Measurements from ENCODE around the gene PTPRS. TPM values are rescaled to one million over a fixed set of nuclear protein-coding genes. Genes with fewer than 3 reads are reported as not detected.

PTPRS gene
- total and polyA plus RNA-seq, 9 of the 15 experiments (the other 6 are each of a cell fraction or from before 2014, with no cell fraction given) = 1.1 to 49.4 (median 14.1) TPM

DNA sequence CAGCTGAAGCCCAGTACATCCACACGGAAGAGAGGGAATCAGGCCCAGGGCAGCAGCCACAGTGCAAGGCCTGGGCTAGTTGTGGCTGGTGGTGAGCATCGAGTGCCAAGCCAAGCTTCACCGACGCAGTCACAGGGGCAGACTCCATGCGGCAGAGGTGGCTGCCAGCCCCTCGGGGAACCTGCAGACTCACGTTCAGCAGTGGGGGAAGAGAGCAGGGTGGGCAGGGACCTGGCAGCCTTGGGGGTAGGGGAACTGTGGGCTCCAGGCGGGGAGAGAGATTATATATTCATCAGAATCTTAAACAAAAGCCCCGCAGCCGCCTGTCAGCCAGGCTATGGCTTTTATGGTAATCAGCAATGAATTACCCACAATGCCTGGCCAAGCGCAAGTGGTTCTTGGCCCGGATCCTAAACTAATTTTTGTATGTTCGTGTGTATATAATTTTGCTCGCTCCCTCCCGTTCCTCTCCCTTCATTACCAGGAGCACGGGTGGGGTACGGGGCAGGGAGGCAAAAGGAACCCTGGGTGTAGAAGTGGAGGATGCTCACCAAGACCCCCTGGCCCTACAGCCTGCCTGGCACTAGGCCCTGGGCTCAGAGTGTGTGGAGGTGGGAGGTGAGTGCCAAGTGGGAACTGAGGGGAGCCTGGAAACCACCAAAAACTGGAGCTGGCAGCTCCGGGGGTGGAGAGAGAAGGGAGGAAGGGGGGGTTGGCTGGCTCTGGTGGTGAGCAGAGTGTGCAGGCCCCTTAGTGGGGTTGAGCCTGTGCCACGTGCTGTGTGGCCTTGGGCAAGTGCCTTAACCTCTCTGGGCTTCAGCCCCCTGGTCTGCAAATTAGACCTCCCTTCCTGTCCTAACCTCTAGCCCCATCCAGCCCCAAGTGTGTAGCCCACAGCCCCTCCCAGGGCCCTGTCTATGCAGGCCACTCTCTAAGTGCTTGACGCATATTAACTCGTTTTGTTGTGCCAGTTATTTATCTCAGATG, 31.9 kb downstream of the PTPRS start (continued):
- no peak for TF ChIP-seq HMGN3 (IDR thresholded peaks at IDR 0.05; ENCODE audit: borderline replicate concordance, extremely low read depth, insufficient read length, low read depth, low read length)
- no peak for TF ChIP-seq CREBBP (IDR thresholded peaks at IDR 0.05; ENCODE audit: low read depth, low read length)
- no peak for TF ChIP-seq TAL1 (IDR thresholded peaks at IDR 0.05)
- TF ChIP-seq, protein P1, sequence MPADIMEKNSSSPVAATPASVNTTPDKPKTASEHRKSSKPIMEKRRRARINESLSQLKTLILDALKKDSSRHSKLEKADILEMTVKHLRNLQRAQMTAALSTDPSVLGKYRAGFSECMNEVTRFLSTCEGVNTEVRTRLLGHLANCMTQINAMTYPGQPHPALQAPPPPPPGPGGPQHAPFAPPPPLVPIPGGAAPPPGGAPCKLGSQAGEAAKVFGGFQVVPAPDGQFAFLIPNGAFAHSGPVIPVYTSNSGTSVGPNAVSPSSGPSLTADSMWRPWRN (IDR thresholded peaks at IDR 0.05; ENCODE audit: low read depth) = no peak
- no peak for TF ChIP-seq ZNF354B (CRISPR knock-in tag; IDR thresholded peaks at IDR 0.05)
- no peak for TF ChIP-seq SMARCA4 (IDR thresholded peaks at IDR 0.05)
- peak; percentile 49; the same call in 1 of the 2 replicates for TF ChIP-seq CREB1 (IDR thresholded peaks at IDR 0.05)
- 0 out of 2 replicates have a peak, but pooled peaks have one; percentile 28 for TF ChIP-seq CREB1 (CRISPR knock-in tag; IDR thresholded peaks at IDR 0.05)
- no peak for TF ChIP-seq SRSF7 (optimal IDR thresholded peaks at IDR 0.05; ENCODE audit: low read depth, low read length)
- no peak for TF ChIP-seq KAT8 (IDR thresholded peaks at IDR 0.05; ENCODE audit: low read depth)
- no peak for TF ChIP-seq CXXC5 (CRISPR knock-in tag; IDR thresholded peaks at IDR 0.05)
- TF ChIP-seq ZNF668 (CRISPR knock-in tag; IDR thresholded peaks at IDR 0.05) = no peak
- TF ChIP-seq EZH2 (IDR thresholded peaks at IDR 0.05; ENCODE audit: borderline replicate concordance, low read depth, low read length) = no peak
- TF ChIP-seq KLF6 (CRISPR knock-in tag; IDR thresholded peaks at IDR 0.05; ENCODE audit: borderline replicate concordance) = no peak
- peak; percentile 47; the same call in 1 of the 2 replicates for TF ChIP-seq GTF2E2 (tag; IDR thresholded peaks at IDR 0.05)
- no peak for TF ChIP-seq TEAD2 (tag; IDR thresholded peaks at IDR 0.05)
- peak; percentile 94 for TF ChIP-seq RBM25 (IDR thresholded peaks at IDR 0.05; ENCODE audit: low read depth, low read length, severe bottlenecking)
- TF ChIP-seq, protein P2, sequence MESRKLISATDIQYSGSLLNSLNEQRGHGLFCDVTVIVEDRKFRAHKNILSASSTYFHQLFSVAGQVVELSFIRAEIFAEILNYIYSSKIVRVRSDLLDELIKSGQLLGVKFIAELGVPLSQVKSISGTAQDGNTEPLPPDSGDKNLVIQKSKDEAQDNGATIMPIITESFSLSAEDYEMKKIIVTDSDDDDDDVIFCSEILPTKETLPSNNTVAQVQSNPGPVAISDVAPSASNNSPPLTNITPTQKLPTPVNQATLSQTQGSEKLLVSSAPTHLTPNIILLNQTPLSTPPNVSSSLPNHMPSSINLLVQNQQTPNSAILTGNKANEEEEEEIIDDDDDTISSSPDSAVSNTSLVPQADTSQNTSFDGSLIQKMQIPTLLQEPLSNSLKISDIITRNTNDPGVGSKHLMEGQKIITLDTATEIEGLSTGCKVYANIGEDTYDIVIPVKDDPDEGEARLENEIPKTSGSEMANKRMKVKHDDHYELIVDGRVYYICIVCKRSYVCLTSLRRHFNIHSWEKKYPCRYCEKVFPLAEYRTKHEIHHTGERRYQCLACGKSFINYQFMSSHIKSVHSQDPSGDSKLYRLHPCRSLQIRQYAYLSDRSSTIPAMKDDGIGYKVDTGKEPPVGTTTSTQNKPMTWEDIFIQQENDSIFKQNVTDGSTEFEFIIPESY (CRISPR knock-in tag; IDR thresholded peaks at IDR 0.05) = 0 out of 2 replicates have a peak, but pooled peaks have one; percentile 38
- TF ChIP-seq BRCA1 (IDR thresholded peaks at IDR 0.05) = no peak
- no peak for TF ChIP-seq BRCA1 (CRISPR knock-in tag; IDR thresholded peaks at IDR 0.05)
- TF ChIP-seq ELF1 (tag; IDR thresholded peaks at IDR 0.05) = no peak
- no peak for TF ChIP-seq SIN3B (IDR thresholded peaks at IDR 0.05; ENCODE audit: low read depth)
- no peak for TF ChIP-seq CBX8 (IDR thresholded peaks at IDR 0.05; ENCODE audit: borderline replicate concordance, extremely low read depth, low read depth, low read length, poor library complexity, severe bottlenecking)
- TF ChIP-seq FOSL1 (tag; conservative IDR thresholded peaks at IDR 0.05) = no peak
- TF ChIP-seq PHB2 (IDR thresholded peaks at IDR 0.05; ENCODE audit: low read depth) = no peak
- no peak for TF ChIP-seq FOXJ2 (tag; IDR thresholded peaks at IDR 0.05)

Data from K562 (cell line).